IPS-NIHi11 (cell line): Measurements from ENCODE around the gene TRIM63.

ENCODE experiments used
- DNase-seq: peaks from one replicate; pipeline ENCODE4 v3.0.0; 2012; ENCODE audit warnings: mixed read lengths, low spot score

Gene TRIM63

GRCh38 chr1:26016258-26016952 lies 51.0 kb downstream of the TRIM63 start:
- no peak for DNase-seq

DNA sequence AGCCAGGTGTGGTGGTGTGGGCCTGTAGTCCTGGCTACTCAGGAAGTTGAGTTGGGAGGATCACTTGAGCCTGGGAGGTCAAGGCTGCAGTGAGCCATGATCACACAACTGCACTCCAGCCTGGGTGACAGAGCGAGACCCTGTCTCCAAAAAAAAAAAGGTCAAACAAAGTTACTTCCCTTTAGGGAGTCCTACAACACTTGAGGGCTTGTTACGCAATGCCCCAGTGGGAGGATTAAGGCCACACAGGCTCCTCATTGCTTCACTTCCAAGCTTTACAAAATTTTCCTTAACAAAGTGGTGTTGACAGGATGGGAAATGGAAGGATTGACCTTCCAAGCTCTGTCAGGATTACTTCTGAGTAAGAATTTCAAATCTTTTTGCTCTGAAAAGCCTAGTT lies 52.1 kb downstream of the TRIM63 start:
- no peak for DNase-seq

DNA sequence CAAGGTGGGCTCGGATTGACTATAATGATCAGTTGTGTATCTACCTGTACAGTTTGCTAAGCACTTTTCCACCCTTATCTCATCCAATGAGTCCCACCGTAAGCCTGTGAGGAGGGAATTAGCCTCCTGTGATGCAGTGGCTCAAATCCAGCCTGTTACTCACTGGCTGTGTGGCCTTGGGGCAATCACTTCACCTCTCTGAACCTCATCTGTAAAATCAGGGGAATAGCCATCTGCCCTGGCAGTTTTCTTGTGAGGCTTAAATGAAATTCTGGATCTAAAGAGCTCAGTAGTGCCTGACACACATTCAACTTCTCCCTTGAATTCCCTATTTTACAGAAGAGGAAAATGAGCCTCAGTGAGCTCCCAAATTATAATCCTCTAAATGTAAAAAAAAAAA lies 53.3 kb downstream of the TRIM63 start:
- DNase-seq, result no peak

- no peak for DNase-seq
Measured at GRCh38 chr1:26012864-26013263, 54.6 kb downstream of the TRIM63 start.

- peak; percentile 44 for DNase-seq
Measured at GRCh38 chr1:26010825-26011224, 56.6 kb downstream of the TRIM63 start.

DNA sequence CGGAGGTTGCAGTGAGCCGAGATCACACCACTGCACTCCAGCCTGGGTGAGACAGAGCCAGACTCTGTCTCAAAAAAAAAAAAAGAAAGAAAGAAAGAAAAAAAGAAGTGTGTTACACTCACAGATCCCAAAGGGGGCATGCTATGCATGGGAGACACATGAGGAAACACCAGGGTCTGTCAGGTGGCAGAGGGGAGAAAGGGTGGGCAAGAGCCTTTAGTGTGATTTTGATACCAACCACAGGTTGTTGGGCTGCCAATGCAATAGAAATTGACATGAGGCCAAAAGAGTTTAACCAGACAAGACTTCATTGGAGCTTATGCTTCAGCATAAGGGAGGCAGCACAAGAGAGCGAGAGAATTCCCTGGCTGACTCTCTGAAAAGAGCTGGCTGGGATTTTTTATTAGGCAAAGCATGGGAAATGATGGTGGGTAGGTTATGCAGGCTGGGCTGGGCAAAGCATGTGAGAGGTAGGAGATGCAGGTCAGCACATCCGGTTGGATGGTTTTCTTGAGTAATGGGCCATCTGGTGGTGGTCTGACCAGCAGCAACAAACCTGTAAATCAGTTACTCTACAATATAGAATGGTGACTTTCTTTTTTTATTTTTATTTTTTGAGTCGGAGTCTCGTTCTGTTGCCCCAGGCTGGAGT lies 57.5 kb downstream of the TRIM63 start:
- peak; percentile 64 for DNase-seq

- no peak for DNase-seq
Measured at GRCh38 chr1:26006710-26007109, 60.7 kb downstream of the TRIM63 start.

- no peak for DNase-seq
Measured at GRCh38 chr1:26005434-26006105, 61.9 kb downstream of the TRIM63 start.

DNA sequence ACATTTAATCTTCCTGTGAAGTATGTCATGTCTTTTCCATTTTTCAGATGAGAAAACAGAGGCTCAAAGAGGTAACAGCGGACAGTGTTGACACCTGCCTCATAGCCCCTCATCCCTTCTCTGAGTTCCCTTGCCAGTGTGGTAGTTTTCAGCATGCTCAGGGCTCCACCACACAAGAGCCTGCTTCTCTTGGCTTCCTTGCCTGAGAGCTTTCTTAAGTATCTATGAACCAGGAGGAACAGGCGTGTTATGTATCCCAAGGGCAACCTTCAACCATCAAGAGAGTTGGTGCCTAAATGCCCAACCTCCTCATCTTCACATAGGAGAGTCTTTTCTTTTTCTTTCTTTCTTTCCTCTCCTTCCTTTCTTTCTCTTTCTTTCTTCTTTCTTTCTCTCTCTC lies 63.7 kb downstream of the TRIM63 start:
- DNase-seq, result no peak

- no peak for DNase-seq
Measured at GRCh38 chr1:26003262-26003661, 64.2 kb downstream of the TRIM63 start.
